Measurements from ENCODE around the gene HOXA11. TPM values are rescaled to one million over a fixed set of nuclear protein-coding genes. Genes with fewer than 3 reads are reported as not detected.

Gene HOXA11
- total RNA-seq, 1 donor from 2014 or later, result 0.13 TPM

GRCh38 chr7:27181795-27182275, 3.2 kb downstream of the HOXA11 start:
- DNase-seq (ENCODE audit: low read depth in 2 of 2), result no peak

GRCh38 chr7:27180431-27181420, 4.3 kb downstream of the HOXA11 start:
- no peak for DNase-seq (ENCODE audit: low read depth in 2 of 2)

- DNase-seq (ENCODE audit: low read depth in 2 of 2), result peak; percentile 30 to 71
These were observed 5.3 kb downstream of the HOXA11 start for GRCh38 chr7:27179503-27180430.

- no peak for DNase-seq (ENCODE audit: low read depth in 2 of 2)
These were observed 6.0 kb downstream of the HOXA11 start for GRCh38 chr7:27179030-27179429.

GRCh38 chr7:27178366-27178765, 6.7 kb downstream of the HOXA11 start:
- no peak for DNase-seq (ENCODE audit: low read depth in 2 of 2)

GRCh38 chr7:27177795-27178320, 7.2 kb downstream of the HOXA11 start:
- no peak for DNase-seq (ENCODE audit: low read depth in 2 of 2)

- no peak for DNase-seq (ENCODE audit: low read depth in 2 of 2)
These were observed 7.9 kb downstream of the HOXA11 start for GRCh38 chr7:27176962-27177794.

- no peak for DNase-seq (ENCODE audit: low read depth in 2 of 2)
These were observed 8.5 kb downstream of the HOXA11 start for GRCh38 chr7:27176524-27176845.

GRCh38 chr7:27175626-27176523, 9.2 kb downstream of the HOXA11 start:
- DNase-seq (ENCODE audit: low read depth in 2 of 2), result no peak

- DNase-seq (ENCODE audit: low read depth in 2 of 2), result no peak
These were observed 10.0 kb downstream of the HOXA11 start for GRCh38 chr7:27174874-27175625.

GRCh38 chr7:27173956-27174873, 10.8 kb downstream of the HOXA11 start, which contains the start of gene HOXA10:
Gene HOXA10, minus strand, starts transcription at chr7:27174320. Its CDS starts 14 bp downstream, at chr7:27174306.
- DNase-seq (ENCODE audit: low read depth in 2 of 2), result peak in 1 of 2 donors; percentile 54

GRCh38 chr7:27173511-27173955, 11.5 kb downstream of the HOXA11 start:
- DNase-seq (ENCODE audit: low read depth in 2 of 2), result no peak

GRCh38 chr7:27172823-27173510, 12.1 kb downstream of the HOXA11 start:
- peak in 1 of 2 donors; percentile 50 for DNase-seq (ENCODE audit: low read depth in 2 of 2)

- DNase-seq (ENCODE audit: low read depth in 2 of 2), result no peak
These were observed 12.7 kb downstream of the HOXA11 start for GRCh38 chr7:27172315-27172774.

- peak in 1 of 2 donors; percentile 20 for DNase-seq (ENCODE audit: low read depth in 2 of 2)
These were observed 13.3 kb downstream of the HOXA11 start for GRCh38 chr7:27171637-27172314.

GRCh38 chr7:27171325-27171636, 13.8 kb downstream of the HOXA11 start:
- DNase-seq (ENCODE audit: low read depth in 2 of 2), result peak in 1 of 2 donors; percentile 28
